ENCODE data around the gene METTL21C. TPM values are rescaled to one million over a fixed set of nuclear protein-coding genes. Genes with fewer than 3 reads are reported as not detected.

METTL21C gene
- total RNA-seq, 1 donor from 2014 or later, result not detected

DNA sequence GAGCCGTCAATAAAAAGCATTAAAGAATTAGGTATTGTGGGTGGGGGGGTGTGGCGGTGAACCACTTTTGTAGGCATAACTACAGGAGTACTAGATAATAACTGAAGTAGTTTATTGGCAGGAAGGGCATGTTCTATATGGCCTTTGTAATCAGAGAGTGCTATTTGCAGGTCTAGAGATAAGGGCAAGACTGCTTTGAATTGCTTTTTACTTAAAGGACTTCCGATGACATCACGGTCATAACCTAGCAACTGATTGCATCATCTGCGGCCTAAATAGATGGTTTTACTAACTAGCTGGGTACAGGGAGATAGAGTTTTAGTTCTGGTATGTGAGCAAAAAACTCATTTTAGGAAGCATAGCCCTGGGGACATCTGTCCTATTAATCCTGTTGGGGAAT, 24.7 kb downstream of the METTL21C start:
- TF ChIP-seq CTCF (conservative IDR thresholded peaks at IDR 0.05; ENCODE audit: low read depth, low read length), result no peak
- no peak for DNase-seq (ENCODE audit: low read depth)
- H3K4me3 ChIP-seq (ENCODE audit: low read depth, low read length), result no peak overlapping the region

- H3K4me3 ChIP-seq (ENCODE audit: low read depth, low read length), result no peak overlapping the region
- TF ChIP-seq CTCF (conservative IDR thresholded peaks at IDR 0.05; ENCODE audit: low read depth, low read length), result no peak
- no peak for DNase-seq (ENCODE audit: low read depth)
Measured at GRCh38 chr13:102667911-102668310, 26.9 kb downstream of the METTL21C start.

DNA sequence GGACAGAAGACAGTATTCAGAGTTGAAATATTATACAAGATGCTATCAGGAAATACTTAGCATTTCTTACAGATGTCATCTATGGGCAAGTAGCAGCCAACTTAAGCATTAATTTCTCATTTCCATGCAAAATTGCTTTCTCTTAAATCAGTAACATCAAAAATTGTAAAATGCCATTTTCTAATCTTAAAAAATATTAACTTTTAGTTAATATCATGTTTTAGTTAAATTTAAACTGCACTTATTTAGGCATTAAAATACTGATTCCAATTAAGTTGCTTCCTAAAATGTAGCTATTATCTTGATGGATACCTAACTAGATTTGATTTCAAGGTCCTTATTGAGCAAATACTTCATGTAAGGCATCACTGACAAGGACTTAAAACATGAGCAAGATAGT, 27.8 kb downstream of the METTL21C start:
- no peak for DNase-seq (ENCODE audit: low read depth)
- TF ChIP-seq CTCF (conservative IDR thresholded peaks at IDR 0.05; ENCODE audit: low read depth, low read length), result no peak
- no peak overlapping the region for H3K4me3 ChIP-seq (ENCODE audit: low read depth, low read length)

- TF ChIP-seq CTCF (conservative IDR thresholded peaks at IDR 0.05; ENCODE audit: low read depth, low read length), result no peak
- no peak for DNase-seq (ENCODE audit: low read depth)
- H3K4me3 ChIP-seq (ENCODE audit: low read depth, low read length), result no peak overlapping the region
Measured at GRCh38 chr13:102659168-102659713, 35.6 kb downstream of the METTL21C start.

GRCh38 chr13:102658660-102659059, 36.2 kb downstream of the METTL21C start:
- no peak for DNase-seq (ENCODE audit: low read depth)
- H3K4me3 ChIP-seq (ENCODE audit: low read depth, low read length), result no peak overlapping the region
- no peak for TF ChIP-seq CTCF (conservative IDR thresholded peaks at IDR 0.05; ENCODE audit: low read depth, low read length)

DNA sequence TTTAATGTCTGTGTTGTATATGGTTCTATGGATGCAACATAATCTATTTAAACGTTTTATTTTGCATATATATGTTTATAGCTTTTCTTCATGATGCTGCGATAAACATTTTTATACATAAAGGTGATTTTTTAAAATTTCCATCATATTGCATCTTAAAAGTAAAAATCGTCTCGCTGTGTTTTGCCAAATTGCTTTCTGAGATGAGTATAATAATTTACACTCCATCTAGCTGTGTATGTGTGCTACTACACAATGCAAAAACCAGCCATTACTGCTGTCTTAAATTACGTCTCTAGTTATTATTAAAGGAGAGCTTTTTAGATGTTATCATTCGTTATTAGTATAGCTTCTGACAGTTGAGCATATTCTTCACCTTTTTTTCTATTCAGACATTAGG, 37.2 kb downstream of the METTL21C start:
- DNase-seq (ENCODE audit: low read depth), result no peak

More for the DNA sequence above, 37.2 kb downstream of the METTL21C start:
- no peak overlapping the region for H3K4me3 ChIP-seq (ENCODE audit: low read depth, low read length)
- peak; percentile 29 for TF ChIP-seq CTCF (conservative IDR thresholded peaks at IDR 0.05; ENCODE audit: low read depth, low read length)

Data from epithelial cell of proximal tubule (primary cell).